HG03521 (cell line): ENCODE measurements around the gene HJURP.

Source experiments
- ATAC-seq: cut with Tn5 transposase; IDR thresholded peaks from one replicate; pipeline ENCODE4 v1.9.1; 2021; ENCODE audit warnings: mild to moderate bottlenecking, moderate library complexity; ENCODE audit not compliant: unreplicated experiment

Gene HJURP

DNA sequence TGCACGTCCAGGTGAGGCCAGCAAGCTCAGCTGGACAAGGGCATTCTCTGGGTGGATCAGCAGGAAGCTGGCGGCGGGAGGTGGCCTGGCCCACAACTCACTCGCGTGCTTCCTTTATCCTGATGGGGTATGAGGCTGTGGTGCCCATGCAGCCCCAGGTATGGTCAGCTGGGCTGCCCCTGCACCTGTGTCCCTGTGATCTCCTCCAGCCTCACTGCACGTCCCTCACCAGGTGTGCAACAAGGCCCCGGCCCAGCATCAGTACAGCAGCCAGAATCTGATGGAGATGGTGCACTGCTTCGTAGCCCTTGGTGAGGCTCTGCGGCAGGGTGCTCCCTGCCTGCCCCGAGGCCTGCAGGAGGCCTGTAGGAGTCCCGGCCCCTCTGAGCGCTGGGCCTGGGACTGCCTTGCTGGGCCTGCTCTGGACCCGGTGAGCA is 58.6 kb downstream of the HJURP start:
- ATAC-seq: no peak

DNA sequence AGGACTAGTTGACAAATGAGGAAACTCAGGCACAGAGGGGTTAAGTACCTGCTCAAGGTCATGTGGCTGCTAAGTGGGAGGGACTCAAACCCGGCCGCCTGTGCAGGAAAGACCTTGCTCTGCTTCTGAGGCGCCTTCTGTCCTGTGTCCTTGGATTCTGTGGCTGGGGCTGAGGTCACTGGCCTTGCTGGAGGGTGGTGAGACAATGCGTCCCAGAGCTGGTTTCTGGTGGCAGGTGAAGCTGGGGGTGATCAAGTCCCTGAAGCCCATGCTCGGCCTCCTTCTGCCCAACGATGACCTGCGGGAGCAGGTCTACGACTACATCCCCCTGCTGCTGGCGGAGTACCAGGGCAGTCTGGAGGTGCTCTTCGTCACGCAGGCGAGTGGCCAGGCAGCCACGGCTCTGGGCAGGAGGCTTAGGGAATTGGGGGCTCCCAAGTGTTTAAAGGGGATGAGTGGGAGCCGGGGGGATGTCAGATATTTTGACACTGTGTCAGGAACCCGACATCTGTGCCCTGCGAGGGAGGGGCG is 60.1 kb downstream of the HJURP start:
- no peak for ATAC-seq

DNA sequence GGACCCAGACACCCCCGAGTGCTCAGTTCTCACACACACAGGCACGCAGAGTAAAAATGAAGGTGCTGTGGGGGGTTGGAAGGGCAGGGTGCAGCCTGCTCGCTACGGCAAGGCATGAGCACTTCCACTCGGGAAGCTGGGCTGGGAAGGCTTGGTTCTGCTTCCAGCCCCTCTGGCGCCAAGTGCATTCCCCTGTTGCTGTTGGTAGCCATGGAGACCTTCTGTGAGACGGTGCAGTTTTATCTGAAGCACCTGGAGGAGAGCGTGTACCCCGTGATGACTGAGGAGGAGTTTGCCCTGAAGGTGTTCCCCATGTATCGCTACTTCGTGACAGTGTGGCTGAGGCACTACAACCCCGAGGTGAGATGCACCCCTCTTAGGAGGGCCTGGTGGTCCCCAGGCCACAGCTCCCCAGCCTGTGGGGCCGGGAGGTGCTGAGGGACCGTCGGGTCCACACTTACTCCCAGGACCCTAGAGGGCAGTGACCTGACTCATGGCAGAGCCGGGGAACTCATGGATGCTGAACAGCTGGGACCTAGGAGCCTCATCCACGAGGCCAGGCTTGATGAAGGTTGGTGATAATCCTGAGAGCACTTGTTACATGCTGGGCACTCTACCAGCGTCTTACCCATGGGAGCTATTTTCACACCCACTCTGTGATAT is 60.7 kb downstream of the HJURP start:
- no peak for ATAC-seq

DNA sequence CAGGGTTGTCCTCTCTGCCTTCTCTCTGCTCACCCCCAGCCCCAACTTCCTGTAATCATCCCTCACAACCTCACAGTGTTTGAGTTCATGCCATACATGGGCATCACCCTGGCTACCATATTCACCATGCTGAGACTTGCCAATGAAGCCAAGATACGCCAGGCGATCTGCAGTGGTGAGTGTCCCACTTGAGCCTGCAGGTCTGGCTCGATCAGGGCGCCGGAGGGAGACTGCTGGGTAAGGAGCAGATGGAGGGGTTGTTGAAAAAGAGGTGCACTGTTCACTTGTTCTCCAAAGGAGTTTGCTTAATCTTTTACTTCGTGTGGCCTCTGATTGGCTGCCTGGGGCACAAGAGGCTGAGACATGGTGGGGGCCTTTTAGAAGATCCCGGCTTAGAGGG is 61.6 kb downstream of the HJURP start:
- ATAC-seq: no peak

DNA sequence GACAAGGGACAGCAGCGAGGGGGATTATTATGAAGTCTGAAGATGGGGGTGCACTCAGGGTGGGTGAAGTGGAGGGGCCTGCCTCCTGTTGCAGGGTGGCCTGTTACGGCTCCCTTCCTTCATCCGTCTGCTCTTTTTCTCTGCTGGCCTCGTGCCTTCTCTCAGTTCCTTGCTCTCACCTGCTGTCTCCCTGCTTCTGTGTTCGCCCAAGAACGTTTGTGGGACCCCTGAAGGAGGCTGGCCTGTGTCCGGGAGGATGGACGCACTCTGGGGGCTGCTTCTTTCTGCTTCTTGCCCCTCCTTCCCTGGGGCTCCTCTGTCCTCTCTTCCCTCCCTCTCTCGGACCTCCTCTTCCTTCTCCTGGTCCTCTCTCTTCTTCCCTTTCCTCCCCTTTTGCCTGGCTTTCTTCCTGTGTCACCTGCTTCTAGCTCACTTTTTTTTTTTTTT is 62.4 kb downstream of the HJURP start:
- ATAC-seq: no peak

DNA sequence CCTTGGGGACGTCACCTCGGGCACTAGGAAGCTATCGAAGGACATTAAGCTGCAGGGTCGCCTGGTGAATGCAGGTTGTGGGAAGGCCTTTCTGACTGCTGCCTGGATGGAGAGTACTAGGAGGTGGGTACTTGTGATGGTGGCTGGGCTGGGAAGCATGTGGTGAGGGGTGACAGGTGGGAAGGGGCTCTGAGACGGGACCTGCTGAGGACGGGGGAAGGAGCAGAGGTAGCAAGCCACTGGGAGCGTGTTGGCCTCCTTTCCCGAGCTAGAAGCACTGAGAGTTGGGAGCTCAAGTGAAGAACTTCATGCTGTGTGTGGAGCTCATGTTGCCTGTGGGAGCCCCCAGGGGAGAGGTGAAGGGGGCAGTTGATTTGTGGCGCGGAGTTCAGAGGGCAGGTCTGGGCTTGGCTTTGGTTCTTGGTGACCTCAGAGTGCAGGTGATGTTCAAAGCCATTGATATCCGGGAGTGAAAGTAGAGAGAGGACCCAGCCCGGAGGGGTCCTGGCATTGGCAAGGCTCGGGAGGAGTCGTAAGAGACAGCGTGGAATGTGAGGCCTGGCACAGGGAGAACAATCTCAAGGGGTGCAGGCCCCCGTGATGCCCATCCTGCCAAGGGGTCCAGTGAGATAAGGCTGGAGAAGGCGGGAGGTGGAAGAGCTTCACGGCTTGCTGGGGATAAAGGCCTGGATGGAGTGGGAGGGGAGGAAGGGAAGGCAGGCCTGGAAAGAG is 63.0 kb downstream of the HJURP start:
- ATAC-seq: no peak

DNA sequence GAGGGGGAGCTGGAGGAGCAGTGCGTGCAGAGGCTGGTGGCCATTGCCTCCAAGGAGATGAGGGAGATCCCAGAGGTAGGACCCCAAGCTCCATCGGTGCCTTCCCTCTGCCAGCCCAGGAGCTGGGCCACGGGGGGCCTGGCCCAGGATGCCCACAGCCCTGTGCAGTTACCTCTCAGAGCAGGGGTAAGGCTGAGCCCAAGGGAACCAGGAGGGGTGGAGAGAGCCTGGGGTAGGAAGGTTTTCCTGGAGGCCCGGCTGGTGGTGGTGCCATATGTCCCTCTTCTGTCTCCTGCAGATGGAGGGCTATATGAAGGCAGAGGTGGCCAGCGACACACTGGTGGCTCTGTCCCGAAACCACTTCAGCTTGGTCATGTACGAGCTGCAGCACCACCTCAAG is 64.8 kb downstream of the HJURP start:
- ATAC-seq: no peak
